ENCODE measurements around the gene SLC39A13.

Gene SLC39A13

GRCh38 chr11:47407746-47408590 is at the start of gene SLC39A13:
Gene SLC39A13, plus strand, starts transcription at chr11:47408590. Its CDS starts 1,505 bp downstream, at chr11:47410095.
- Histone ChIP-seq H3K27me3 (ENCODE audit: control insufficient read depth in 1 of 2, insufficient read depth in 2 of 2, low read length in 2 of 2) (no peaks in the 10 kb centered on the region), H3K4me1 (ENCODE audit: control insufficient read depth in 1 of 2, insufficient read depth in 2 of 2, low read length in 2 of 2) (peaks cover 24% of the 10 kb centered on the region in 2 donors), H3K27ac (ENCODE audit: low read depth, low read length) (peak within 1 kb of the TSS; percentile 95), H3K4me3 (ENCODE audit: low read depth in 1 of 2, low read length in 2 of 2) (peak within 1 kb of the TSS; percentile 86 to 87), H3K36me3 (ENCODE audit: control insufficient read depth in 1 of 2, insufficient read depth in 2 of 2, low read length in 2 of 2) (peaks cover 0 to 4% of the 10 kb centered on the region in 2 donors), H3K9ac (ENCODE audit: low read depth in 1 of 2, low read length in 2 of 2) (peak within 1 kb of the TSS; percentile 80 to 90), H3K9me3 (ENCODE audit: control insufficient read depth in 1 of 2, low read length in 2 of 2) (no peaks in the 10 kb centered on the region)

GRCh38 chr11:47358731-47359051 is 49.7 kb upstream of the SLC39A13 start:
- H3K36me3 ChIP-seq (ENCODE audit: control insufficient read depth in 1 of 2, insufficient read depth in 2 of 2, low read length in 2 of 2), result no peaks in the 10 kb centered on the region
- H3K9ac ChIP-seq (ENCODE audit: low read depth in 1 of 2, low read length in 2 of 2), result no peak overlapping the region
- peaks cover 0 to 2% of the 10 kb centered on the region in 2 donors for H3K4me1 ChIP-seq (ENCODE audit: control insufficient read depth in 1 of 2, insufficient read depth in 2 of 2, low read length in 2 of 2)
- H3K4me3 ChIP-seq (ENCODE audit: low read depth in 1 of 2, low read length in 2 of 2), result no peak overlapping the region
- no peak overlapping the region for H3K27ac ChIP-seq (ENCODE audit: low read depth, low read length)
- no peaks in the 10 kb centered on the region for H3K27me3 ChIP-seq (ENCODE audit: control insufficient read depth in 1 of 2, insufficient read depth in 2 of 2, low read length in 2 of 2)
- no peaks in the 10 kb centered on the region for H3K9me3 ChIP-seq (ENCODE audit: control insufficient read depth in 1 of 2, low read length in 2 of 2)

GRCh38 chr11:47359162-47359561 is 49.2 kb upstream of the SLC39A13 start:
- no peak overlapping the region for H3K27ac ChIP-seq (ENCODE audit: low read depth, low read length)
- H3K4me1 ChIP-seq (ENCODE audit: control insufficient read depth in 1 of 2, insufficient read depth in 2 of 2, low read length in 2 of 2), result peaks cover 0 to 2% of the 10 kb centered on the region in 2 donors
- no peaks in the 10 kb centered on the region for H3K36me3 ChIP-seq (ENCODE audit: control insufficient read depth in 1 of 2, insufficient read depth in 2 of 2, low read length in 2 of 2)
- H3K27me3 ChIP-seq (ENCODE audit: control insufficient read depth in 1 of 2, insufficient read depth in 2 of 2, low read length in 2 of 2), result no peaks in the 10 kb centered on the region
- no peak overlapping the region for H3K4me3 ChIP-seq (ENCODE audit: low read depth in 1 of 2, low read length in 2 of 2)
- H3K9me3 ChIP-seq (ENCODE audit: control insufficient read depth in 1 of 2, low read length in 2 of 2), result no peaks in the 10 kb centered on the region
- no peak overlapping the region for H3K9ac ChIP-seq (ENCODE audit: low read depth in 1 of 2, low read length in 2 of 2)

GRCh38 chr11:47359586-47359985 is 48.8 kb upstream of the SLC39A13 start:
- Histone ChIP-seq H3K27ac (ENCODE audit: low read depth, low read length) (no peak overlapping the region), H3K9me3 (ENCODE audit: control insufficient read depth in 1 of 2, low read length in 2 of 2) (no peaks in the 10 kb centered on the region), H3K9ac (ENCODE audit: low read depth in 1 of 2, low read length in 2 of 2) (no peak overlapping the region), H3K4me1 (ENCODE audit: control insufficient read depth in 1 of 2, insufficient read depth in 2 of 2, low read length in 2 of 2) (peaks cover 0 to 2% of the 10 kb centered on the region in 2 donors), H3K4me3 (ENCODE audit: low read depth in 1 of 2, low read length in 2 of 2) (no peak overlapping the region), H3K27me3 (ENCODE audit: control insufficient read depth in 1 of 2, insufficient read depth in 2 of 2, low read length in 2 of 2) (no peaks in the 10 kb centered on the region), H3K36me3 (ENCODE audit: control insufficient read depth in 1 of 2, insufficient read depth in 2 of 2, low read length in 2 of 2) (no peaks in the 10 kb centered on the region)

- no peak overlapping the region for H3K9ac ChIP-seq (ENCODE audit: low read depth in 1 of 2, low read length in 2 of 2)
- peaks cover 0 to 2% of the 10 kb centered on the region in 2 donors for H3K4me1 ChIP-seq (ENCODE audit: control insufficient read depth in 1 of 2, insufficient read depth in 2 of 2, low read length in 2 of 2)
- no peaks in the 10 kb centered on the region for H3K36me3 ChIP-seq (ENCODE audit: control insufficient read depth in 1 of 2, insufficient read depth in 2 of 2, low read length in 2 of 2)
- H3K9me3 ChIP-seq (ENCODE audit: control insufficient read depth in 1 of 2, low read length in 2 of 2), result no peaks in the 10 kb centered on the region
- H3K4me3 ChIP-seq (ENCODE audit: low read depth in 1 of 2, low read length in 2 of 2), result no peak overlapping the region
- H3K27me3 ChIP-seq (ENCODE audit: control insufficient read depth in 1 of 2, insufficient read depth in 2 of 2, low read length in 2 of 2), result no peaks in the 10 kb centered on the region
- no peak overlapping the region for H3K27ac ChIP-seq (ENCODE audit: low read depth, low read length)
These were observed 48.0 kb upstream of the SLC39A13 start for GRCh38 chr11:47360341-47360740.

- no peaks in the 10 kb centered on the region for H3K27me3 ChIP-seq (ENCODE audit: control insufficient read depth in 1 of 2, insufficient read depth in 2 of 2, low read length in 2 of 2)
- no peaks in the 10 kb centered on the region for H3K4me1 ChIP-seq (ENCODE audit: control insufficient read depth in 1 of 2, insufficient read depth in 2 of 2, low read length in 2 of 2)
- no peak overlapping the region for H3K27ac ChIP-seq (ENCODE audit: low read depth, low read length)
- H3K36me3 ChIP-seq (ENCODE audit: control insufficient read depth in 1 of 2, insufficient read depth in 2 of 2, low read length in 2 of 2), result no peaks in the 10 kb centered on the region
- H3K4me3 ChIP-seq (ENCODE audit: low read depth in 1 of 2, low read length in 2 of 2), result no peak overlapping the region
- no peaks in the 10 kb centered on the region for H3K9me3 ChIP-seq (ENCODE audit: control insufficient read depth in 1 of 2, low read length in 2 of 2)
- no peak overlapping the region for H3K9ac ChIP-seq (ENCODE audit: low read depth in 1 of 2, low read length in 2 of 2)
These were observed 47.0 kb upstream of the SLC39A13 start for GRCh38 chr11:47361419-47361818.

- no peak overlapping the region for H3K9ac ChIP-seq (ENCODE audit: low read depth in 1 of 2, low read length in 2 of 2)
- no peaks in the 10 kb centered on the region for H3K9me3 ChIP-seq (ENCODE audit: control insufficient read depth in 1 of 2, low read length in 2 of 2)
- H3K27me3 ChIP-seq (ENCODE audit: control insufficient read depth in 1 of 2, insufficient read depth in 2 of 2, low read length in 2 of 2), result no peaks in the 10 kb centered on the region
- H3K4me1 ChIP-seq (ENCODE audit: control insufficient read depth in 1 of 2, insufficient read depth in 2 of 2, low read length in 2 of 2), result no peaks in the 10 kb centered on the region
- no peak overlapping the region for H3K27ac ChIP-seq (ENCODE audit: low read depth, low read length)
- H3K36me3 ChIP-seq (ENCODE audit: control insufficient read depth in 1 of 2, insufficient read depth in 2 of 2, low read length in 2 of 2), result no peaks in the 10 kb centered on the region
- H3K4me3 ChIP-seq (ENCODE audit: low read depth in 1 of 2, low read length in 2 of 2), result no peak overlapping the region
These were observed 42.3 kb upstream of the SLC39A13 start for GRCh38 chr11:47366020-47366490.

- no peak overlapping the region for H3K27ac ChIP-seq (ENCODE audit: low read depth, low read length)
- no peaks in the 10 kb centered on the region for H3K27me3 ChIP-seq (ENCODE audit: control insufficient read depth in 1 of 2, insufficient read depth in 2 of 2, low read length in 2 of 2)
- no peaks in the 10 kb centered on the region for H3K4me1 ChIP-seq (ENCODE audit: control insufficient read depth in 1 of 2, insufficient read depth in 2 of 2, low read length in 2 of 2)
- no peaks in the 10 kb centered on the region for H3K36me3 ChIP-seq (ENCODE audit: control insufficient read depth in 1 of 2, insufficient read depth in 2 of 2, low read length in 2 of 2)
- no peak overlapping the region for H3K4me3 ChIP-seq (ENCODE audit: low read depth in 1 of 2, low read length in 2 of 2)
- no peaks in the 10 kb centered on the region for H3K9me3 ChIP-seq (ENCODE audit: control insufficient read depth in 1 of 2, low read length in 2 of 2)
- no peak overlapping the region for H3K9ac ChIP-seq (ENCODE audit: low read depth in 1 of 2, low read length in 2 of 2)
These were observed 38.7 kb upstream of the SLC39A13 start for GRCh38 chr11:47369676-47370075.

- Histone ChIP-seq H3K27me3 (ENCODE audit: control insufficient read depth in 1 of 2, insufficient read depth in 2 of 2, low read length in 2 of 2) (no peaks in the 10 kb centered on the region), H3K9ac (ENCODE audit: low read depth in 1 of 2, low read length in 2 of 2) (no peak overlapping the region), H3K9me3 (ENCODE audit: control insufficient read depth in 1 of 2, low read length in 2 of 2) (no peaks in the 10 kb centered on the region), H3K4me3 (ENCODE audit: low read depth in 1 of 2, low read length in 2 of 2) (no peak overlapping the region), H3K4me1 (ENCODE audit: control insufficient read depth in 1 of 2, insufficient read depth in 2 of 2, low read length in 2 of 2) (no peaks in the 10 kb centered on the region), H3K36me3 (ENCODE audit: control insufficient read depth in 1 of 2, insufficient read depth in 2 of 2, low read length in 2 of 2) (no peaks in the 10 kb centered on the region), H3K27ac (ENCODE audit: low read depth, low read length) (no peak overlapping the region)
These were observed 36.0 kb upstream of the SLC39A13 start for GRCh38 chr11:47372422-47372821.

GRCh38 chr11:47373876-47374719 is 34.3 kb upstream of the SLC39A13 start:
- H3K4me1 ChIP-seq (ENCODE audit: control insufficient read depth in 1 of 2, insufficient read depth in 2 of 2, low read length in 2 of 2), result no peaks in the 10 kb centered on the region
- H3K27me3 ChIP-seq (ENCODE audit: control insufficient read depth in 1 of 2, insufficient read depth in 2 of 2, low read length in 2 of 2), result no peaks in the 10 kb centered on the region
- H3K9me3 ChIP-seq (ENCODE audit: control insufficient read depth in 1 of 2, low read length in 2 of 2), result no peaks in the 10 kb centered on the region
- no peaks in the 10 kb centered on the region for H3K36me3 ChIP-seq (ENCODE audit: control insufficient read depth in 1 of 2, insufficient read depth in 2 of 2, low read length in 2 of 2)
- no peak overlapping the region for H3K27ac ChIP-seq (ENCODE audit: low read depth, low read length)
- no peak overlapping the region for H3K4me3 ChIP-seq (ENCODE audit: low read depth in 1 of 2, low read length in 2 of 2)
- H3K9ac ChIP-seq (ENCODE audit: low read depth in 1 of 2, low read length in 2 of 2), result peak overlapping the region in 1 of 2 donors; percentile 14
